Pancreas (tissue), 10 donors: ENCODE data around the gene DOCK8. TPM values are rescaled to one million over a fixed set of nuclear protein-coding genes. Genes with fewer than 3 reads are reported as not detected.

Source experiments
- ATAC-seq, 4 donors: fragments of 200-7000 bp; cut with Tn5 transposase; one replicate each; pipeline versions ENCODE4 v1.8.0 to v1.9.1; 2020; ENCODE audit warnings: mild to moderate bottlenecking in 4 of 4, moderate library complexity in 4 of 4
- DNase-seq, 6 donors: peaks; one replicate each; pipeline ENCODE4 v3.0.0-alpha.2; 2020
- FAIRE-seq: peaks from 2 replicates; lab custom pipeline; 2012; peaks lifted over from hg19 to GRCh38; lab: Jason Lieb, UNC
- H3K27ac ChIP-seq, 4 donors: fragments of 200-600 bp; sonication (generic); 1 replicate in 3 of 4; 2 replicates in 1 of 4; pipeline versions ENCODE4 v1.5.0 to v1.8.0; 2020
- H3K27me3 ChIP-seq, 4 donors: fragments of 200-600 bp; one replicate each; pipeline ENCODE4 v1.8.0; 2021
- H3K36me3 ChIP-seq, 3 donors: fragments of 200-600 bp; sonication (generic) in 1 of 3; one replicate each; pipeline versions ENCODE4 v1.5.0 to v1.8.0; 2020 to 2021
- H3K4me1 ChIP-seq, 3 donors: fragments of 200-600 bp; one replicate each; pipeline ENCODE4 v1.8.0; 2021
- H3K4me3 ChIP-seq, 4 donors: fragments of 200-600 bp; sonication (generic) in 2 of 4; one replicate each; pipeline versions ENCODE4 v1.5.0 to v1.8.0; 2020 to 2021
- H3K9me3 ChIP-seq, 4 donors: fragments of 200-600 bp; one replicate each; pipeline ENCODE4 v1.8.0; 2021
- CTCF ChIP-seq, 4 donors: fragments of 200-600 bp; sonication (generic) in 3 of 4; IDR thresholded peaks; one replicate each; pipeline versions ENCODE4 v1.5.0 to v1.8.0; 2021; ENCODE audit warnings: antibody characterized with exemption in 4 of 4
- WGBS, 2 donors: extraction: QIAGEN DNeasy Blood & Tissue Kit; methylation state at CpG; one replicate each; pipeline ENCODE4 v1.1.7; 2013; 5-methylcytosine and 5-hydroxymethylcytosine counted together
- intact Hi-C, 3 donors: fragments of 100-400 bp; cut with DNase I; formaldehyde crosslinking; loops; one replicate each; pipeline versions ENCODE4 v1.11.1 to v1.14.2; 2022
- polyA plus RNA-seq, 2 donors: library from polyadenylated mRNA; stranded (reverse); fragments of 200-250 nt; gene quantifications; one replicate each; pipeline ENCODE4 v1.2.3, GENCODE V29; 2013
- total RNA-seq, 6 donors: library from RNA; stranded (reverse); fragmentation: NEBNext Ultra II Directional in 4 of 6; extraction: Animal tissue kit (Norgen Biotek cat#: 25700) in 4 of 6; gene quantifications; one replicate each; pipeline versions ENCODE4 v1.2.1 to v1.2.4, GENCODE V29; 2021 to 2023
- donor health status: healthy with polysubstance abuse.
- donor health status: DM: no; HTN: no; CAD: no; lungs with moderate emphysema.
- donor health status: DM: no; HTN: no; CAD: no.
- donor health status: control.
- donor health status: control.
- donor health status: Bipolar disorder and iron deficiency.
- donor health status: DM: yes; HTN: yes; CAD: no.
- donor health status: DM: no; HTN: no; CAD: no.
- donor health status: DM: no; HTN: no; CAD: no.
- donor health status: DM: yes; HTN: yes; CAD: no.

Gene DOCK8
- total and polyA plus RNA-seq, 8 donors: 1.7 to 22.7 (median 6.0) TPM

DNA sequence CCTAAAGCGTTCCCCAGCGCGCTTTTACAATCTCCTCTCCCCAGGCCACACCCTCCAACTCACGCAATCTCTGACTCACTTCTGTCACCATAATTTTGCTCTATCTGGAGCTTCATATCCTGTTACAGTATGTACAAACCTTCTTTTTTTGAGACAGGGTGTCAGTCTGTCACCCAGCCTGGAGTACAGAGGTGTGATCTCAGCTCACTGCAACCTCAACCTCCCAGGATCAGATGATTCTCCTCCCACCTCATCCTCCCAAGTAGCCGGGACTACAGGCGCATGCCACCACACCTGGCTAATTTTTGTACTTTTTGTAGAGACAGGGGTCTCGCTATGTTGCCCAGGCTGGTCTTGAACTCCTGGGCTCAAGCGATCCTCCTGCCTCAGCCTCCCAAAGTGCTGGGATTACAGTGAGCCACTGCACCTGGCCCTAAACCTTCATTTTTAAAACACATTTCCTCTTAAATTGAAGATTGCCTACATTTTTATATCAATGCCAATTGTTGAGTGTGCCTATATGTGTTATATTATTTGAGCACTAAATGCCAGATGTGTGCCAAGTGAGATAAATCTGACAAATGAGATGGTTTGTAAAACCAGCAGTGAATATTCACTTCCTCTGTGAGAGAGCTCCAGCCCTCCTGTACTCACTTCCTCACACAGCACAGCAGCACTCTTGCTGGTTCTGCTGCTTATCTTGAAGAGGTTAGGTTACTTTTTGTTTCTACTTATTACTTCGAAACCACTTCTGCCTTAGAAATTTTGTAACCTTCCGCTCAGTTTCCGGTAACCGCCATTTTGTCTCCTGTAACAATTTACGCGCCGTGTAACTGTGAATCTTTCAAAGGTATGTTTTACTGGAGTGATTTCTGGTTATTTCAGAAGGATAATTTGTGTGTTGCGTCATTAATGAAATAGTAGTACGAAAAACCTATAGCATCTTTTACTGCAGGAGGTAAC, 57.9 kb downstream of the DOCK8 start:
- Histone ChIP-seq H3K36me3 (no peaks in the 10 kb centered on the region), H3K4me3 (no peak overlapping the region), H3K27ac (peak overlapping the region in 1 of 4 donors; percentile 58), H3K4me1 (no peaks in the 10 kb centered on the region), H3K9me3 (no peaks in the 10 kb centered on the region), H3K27me3 (no peaks in the 10 kb centered on the region)
- DNase-seq: no peak
- no peak for FAIRE-seq
- TF ChIP-seq CTCF (IDR thresholded peaks at IDR 0.05): no peak
- WGBS, 2 donors: 87 to 90% methylated on average over 17 of the region's 17 CpGs
- intact Hi-C loops: no loop called here
- ATAC-seq: peak in 3 of 4 donors; percentile 31 to 82 (median 77)

DNA sequence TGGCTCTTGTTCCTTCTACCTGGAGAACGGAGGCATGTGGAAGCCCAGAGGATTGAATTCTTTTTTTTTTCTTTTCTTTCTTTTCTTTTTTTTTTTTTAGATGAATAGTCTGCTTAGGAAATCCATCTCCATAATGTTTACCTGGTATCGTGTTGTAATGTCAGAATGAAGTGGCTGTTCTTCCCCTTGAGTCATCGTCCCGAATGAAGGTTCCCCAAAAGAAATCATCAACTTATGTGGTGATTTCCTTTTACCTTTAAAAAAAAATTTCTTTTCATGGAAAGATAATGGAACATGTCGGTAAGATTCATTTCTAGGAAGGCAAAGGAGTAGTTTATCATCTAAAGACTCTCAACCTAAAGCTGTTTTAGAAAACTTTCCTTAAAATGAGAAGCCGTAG, 59.7 kb downstream of the DOCK8 start:
- H3K27ac ChIP-seq: no peak overlapping the region
- no peak for DNase-seq
- 91 to 94% methylated on average over 6 of the region's 6 CpGs for WGBS, 2 donors

GRCh38 chr9:277601-278295, 63.1 kb downstream of the DOCK8 start:
- ATAC-seq: no peak
- WGBS, 2 donors: 64 to 69% methylated on average over 3 of the region's 3 CpGs
- no peaks in the 10 kb centered on the region for H3K4me1 ChIP-seq
- DNase-seq: no peak
- no peak for FAIRE-seq
- H3K4me3 ChIP-seq: no peak overlapping the region
- no peaks in the 10 kb centered on the region for H3K36me3 ChIP-seq
- H3K27ac ChIP-seq: no peak overlapping the region
- H3K9me3 ChIP-seq: no peaks in the 10 kb centered on the region
- TF ChIP-seq CTCF (IDR thresholded peaks at IDR 0.05): no peak
- intact Hi-C loops: no loop called here
- H3K27me3 ChIP-seq: no peaks in the 10 kb centered on the region

More for the DNA sequence above, 59.7 kb downstream of the DOCK8 start:
- FAIRE-seq: no peak
- ATAC-seq: no peak
- Histone ChIP-seq H3K27me3 (no peaks in the 10 kb centered on the region), H3K36me3 (no peaks in the 10 kb centered on the region), H3K9me3 (no peaks in the 10 kb centered on the region), H3K4me1 (no peaks in the 10 kb centered on the region), H3K4me3 (no peak overlapping the region)
- intact Hi-C loops: no loop called here
- no peak for TF ChIP-seq CTCF (IDR thresholded peaks at IDR 0.05)

DNA sequence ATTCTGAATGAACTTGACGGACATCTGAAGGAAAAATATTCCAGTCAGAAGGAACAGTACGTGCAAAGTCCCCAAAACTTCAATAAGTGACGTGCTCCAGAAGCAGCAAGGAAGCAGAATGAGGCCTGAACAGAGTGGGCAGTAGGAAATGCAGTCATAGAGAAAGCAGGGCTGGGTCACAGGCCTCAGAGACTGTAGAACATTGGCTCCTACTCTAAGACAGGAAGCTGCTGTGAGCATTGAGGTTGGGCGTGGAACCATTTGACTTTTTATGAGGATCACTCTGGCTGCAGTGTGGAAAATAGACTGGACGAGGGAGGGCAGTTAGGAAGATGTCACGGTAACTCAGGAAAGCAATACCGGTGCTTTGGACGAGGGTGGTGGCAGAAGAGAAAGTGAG, 64.0 kb downstream of the DOCK8 start:
- intact Hi-C loops: no loop called here
- no peaks in the 10 kb centered on the region for H3K9me3 ChIP-seq
- ATAC-seq (peak in 2 of 4 donors; percentile 41 to 50), DNase-seq (no peak), FAIRE-seq (no peak)
- no peaks in the 10 kb centered on the region for H3K36me3 ChIP-seq
- no peak overlapping the region for H3K27ac ChIP-seq
- no peaks in the 10 kb centered on the region for H3K27me3 ChIP-seq
- 89 to 90% methylated on average over 8 of the region's 8 CpGs for WGBS, 2 donors
- no peak for TF ChIP-seq CTCF (IDR thresholded peaks at IDR 0.05)
- H3K4me1 ChIP-seq: no peaks in the 10 kb centered on the region
- no peak overlapping the region for H3K4me3 ChIP-seq
